Fibroblast of pulmonary artery (primary cell): ENCODE measurements around the gene KRTAP10-12.

ENCODE experiments used
- DNase-seq: peaks from one replicate; pipeline ENCODE4 v3.0.0-alpha.2; 2010; ENCODE audit warnings: low read depth
- H3K4me3 ChIP-seq: replicated peaks from 2 replicates; pipeline ENCODE4 v1.5.1; 2011; ENCODE audit warnings: low read depth, mild to moderate bottlenecking, control low read depth, low read length, moderate library complexity
- TF ChIP-seq, protein P1 (sequence below): IDR thresholded peaks from 2 replicates; pipeline ENCODE4 v1.5.1; 2011; ENCODE audit warnings: mild to moderate bottlenecking, control low read depth, low read length, inconsistent platforms; ENCODE audit errors: missing control alignments

KRTAP10-12 gene

GRCh38 chr21:44736291-44737004 lies 39.5 kb downstream of the KRTAP10-12 start:
- DNase-seq, result no peak
- TF ChIP-seq, protein P1, sequence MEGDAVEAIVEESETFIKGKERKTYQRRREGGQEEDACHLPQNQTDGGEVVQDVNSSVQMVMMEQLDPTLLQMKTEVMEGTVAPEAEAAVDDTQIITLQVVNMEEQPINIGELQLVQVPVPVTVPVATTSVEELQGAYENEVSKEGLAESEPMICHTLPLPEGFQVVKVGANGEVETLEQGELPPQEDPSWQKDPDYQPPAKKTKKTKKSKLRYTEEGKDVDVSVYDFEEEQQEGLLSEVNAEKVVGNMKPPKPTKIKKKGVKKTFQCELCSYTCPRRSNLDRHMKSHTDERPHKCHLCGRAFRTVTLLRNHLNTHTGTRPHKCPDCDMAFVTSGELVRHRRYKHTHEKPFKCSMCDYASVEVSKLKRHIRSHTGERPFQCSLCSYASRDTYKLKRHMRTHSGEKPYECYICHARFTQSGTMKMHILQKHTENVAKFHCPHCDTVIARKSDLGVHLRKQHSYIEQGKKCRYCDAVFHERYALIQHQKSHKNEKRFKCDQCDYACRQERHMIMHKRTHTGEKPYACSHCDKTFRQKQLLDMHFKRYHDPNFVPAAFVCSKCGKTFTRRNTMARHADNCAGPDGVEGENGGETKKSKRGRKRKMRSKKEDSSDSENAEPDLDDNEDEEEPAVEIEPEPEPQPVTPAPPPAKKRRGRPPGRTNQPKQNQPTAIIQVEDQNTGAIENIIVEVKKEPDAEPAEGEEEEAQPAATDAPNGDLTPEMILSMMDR, result no peak
- no peak overlapping the region for H3K4me3 ChIP-seq

GRCh38 chr21:44737706-44738354 lies 40.9 kb downstream of the KRTAP10-12 start:
- TF ChIP-seq, protein P1, result no peak
- DNase-seq, result peak; percentile 38
- H3K4me3 ChIP-seq, result no peak overlapping the region

GRCh38 chr21:44738621-44739020 lies 41.6 kb downstream of the KRTAP10-12 start:
- TF ChIP-seq, protein P1, result no peak
- no peak for DNase-seq
- no peak overlapping the region for H3K4me3 ChIP-seq

DNA sequence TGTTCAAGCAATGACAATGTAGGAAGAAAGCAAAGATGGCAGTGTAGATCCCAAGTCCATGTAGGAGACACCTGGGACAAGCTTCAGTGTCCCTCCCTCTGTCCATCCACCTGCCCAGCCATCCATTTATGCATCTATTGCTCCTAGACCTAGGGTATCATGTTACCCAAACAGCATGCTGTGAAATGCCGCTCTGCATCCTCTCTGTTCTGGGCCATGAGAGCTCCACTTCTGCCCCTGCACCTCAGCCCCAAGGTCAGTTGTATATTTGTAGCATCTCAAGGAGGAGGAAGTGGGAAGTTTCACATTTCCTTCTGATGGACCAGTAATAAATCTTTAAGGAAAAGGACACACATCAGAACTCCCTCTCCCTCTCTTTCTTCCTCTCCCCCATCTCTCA lies 42.3 kb downstream of the KRTAP10-12 start:
- H3K4me3 ChIP-seq, result no peak overlapping the region
- TF ChIP-seq, protein P1, result no peak
- no peak for DNase-seq

DNA sequence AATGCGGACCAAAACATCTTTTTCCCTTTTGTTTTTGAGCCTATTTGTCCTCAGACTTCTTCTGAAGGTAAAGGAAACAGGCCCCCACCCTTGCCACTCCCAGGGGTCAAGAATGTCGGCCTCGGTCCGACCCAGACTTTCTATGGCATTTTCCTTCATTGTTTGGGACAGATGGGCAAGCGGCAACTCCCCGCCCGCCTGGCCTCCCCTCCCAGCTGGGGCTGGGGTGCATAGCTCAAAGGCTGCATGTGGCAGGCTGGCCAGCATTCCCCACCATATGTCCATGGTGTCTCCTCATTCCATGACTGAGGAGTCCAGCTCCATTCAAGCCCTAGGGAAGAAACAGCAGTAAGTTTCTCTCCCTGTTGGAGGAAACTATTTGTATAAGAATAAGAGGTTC lies 43.8 kb downstream of the KRTAP10-12 start:
- no peak overlapping the region for H3K4me3 ChIP-seq
- DNase-seq, result no peak
- TF ChIP-seq, protein P1, result no peak

DNA sequence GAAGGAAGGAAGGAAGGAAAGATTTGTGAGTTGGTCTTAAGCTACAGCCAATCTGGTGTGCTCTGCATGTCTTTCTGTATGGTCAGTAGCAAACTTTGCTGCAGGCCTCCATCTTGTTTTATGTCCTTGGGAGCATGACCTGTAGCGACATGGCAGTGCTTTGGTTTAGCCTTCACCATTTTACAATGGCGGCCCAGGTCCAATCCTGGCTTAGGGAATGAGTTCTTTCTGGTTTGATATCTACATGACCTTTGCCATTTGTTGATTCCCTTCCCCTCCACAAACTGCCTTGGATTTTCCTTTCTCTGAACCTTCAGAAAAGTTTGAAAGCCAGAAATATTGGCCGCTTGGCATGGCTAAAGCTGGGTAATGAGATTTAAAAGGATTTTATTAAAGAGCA lies 44.9 kb downstream of the KRTAP10-12 start:
- DNase-seq, result no peak
- TF ChIP-seq, protein P1, result no peak
- H3K4me3 ChIP-seq, result no peak overlapping the region
